H9 (cell line): ENCODE measurements around the gene PTPRC. TPM values are rescaled to one million over a fixed set of nuclear protein-coding genes. Genes with fewer than 3 reads are reported as not detected.

ENCODE experiments used
- DNase-seq: peaks from one replicate; pipeline ENCODE4 v3.0.0-alpha.2; 2017
- H2AFZ ChIP-seq: one replicate; pipeline ENCODE4 v1.6.1; 2013; ENCODE audit warnings: mild to moderate bottlenecking, low read length, control low read depth, moderate library complexity
- H2AK5ac ChIP-seq: 2 replicates; pipeline ENCODE4 v1.6.1; 2013; ENCODE audit warnings: low read length, control low read depth, mixed read lengths; ENCODE audit not compliant: insufficient read length
- H2BK120ac ChIP-seq: one replicate; pipeline ENCODE4 v1.6.1; 2013; ENCODE audit warnings: low read depth, mild to moderate bottlenecking, low read length, control low read depth, inconsistent platforms; ENCODE audit not compliant: poor library complexity, severe bottlenecking
- H2BK12ac ChIP-seq: 2 replicates; pipeline ENCODE4 v1.6.1; 2013; ENCODE audit warnings: low read length, control low read depth, mixed read lengths, low read depth; ENCODE audit not compliant: insufficient read length
- H2BK15ac ChIP-seq: 2 replicates; pipeline ENCODE4 v1.6.1; 2013; ENCODE audit warnings: low read depth, low read length, control low read depth
- H2BK20ac ChIP-seq: one replicate; pipeline ENCODE4 v1.6.1; 2013; ENCODE audit warnings: low read depth, mild to moderate bottlenecking, low read length, control low read depth, inconsistent platforms; ENCODE audit not compliant: poor library complexity, severe bottlenecking
- H2BK5ac ChIP-seq: 2 replicates; pipeline ENCODE4 v1.6.1; 2013; ENCODE audit warnings: low read length, control low read depth, mixed read lengths; ENCODE audit not compliant: insufficient read length
- H3K14ac ChIP-seq: 2 replicates; pipeline ENCODE4 v1.6.1; 2013; ENCODE audit warnings: low read length, control low read depth; ENCODE audit not compliant: insufficient read depth
- H3K18ac ChIP-seq: 2 replicates; pipeline ENCODE4 v1.6.1; 2013; ENCODE audit warnings: low read depth, mild to moderate bottlenecking, mixed read lengths, low read length, control low read depth; ENCODE audit not compliant: insufficient read length
- H3K23ac ChIP-seq: 2 replicates; pipeline ENCODE4 v1.6.1; 2013; ENCODE audit warnings: low read length, control low read depth, mixed read lengths, low read depth; ENCODE audit not compliant: insufficient read length
- H3K23me2 ChIP-seq: 2 replicates; pipeline ENCODE4 v1.6.1; 2013; ENCODE audit warnings: low read depth, mild to moderate bottlenecking, mixed read lengths, low read length, control low read depth; ENCODE audit not compliant: insufficient read length, poor library complexity, severe bottlenecking
- H3K27ac ChIP-seq: 2 replicates; pipeline ENCODE4 v1.5.1; 2013; ENCODE audit warnings: low read length, control low read depth, mixed read lengths, low read depth; ENCODE audit not compliant: insufficient read length
- H3K27me3 ChIP-seq: 2 replicates; pipeline ENCODE4 v1.6.1; 2013; ENCODE audit warnings: low read length, control low read depth, inconsistent platforms; ENCODE audit not compliant: insufficient read depth
- H3K4ac ChIP-seq: 2 replicates; pipeline ENCODE4 v1.6.1; 2013; ENCODE audit warnings: low read depth, mild to moderate bottlenecking, control low read depth, inconsistent platforms, low read length, moderate library complexity
- H3K4me1 ChIP-seq: 2 replicates; pipeline ENCODE4 v1.6.1; 2013; ENCODE audit warnings: low read length, control low read depth, inconsistent platforms; ENCODE audit not compliant: insufficient read depth
- H3K4me2 ChIP-seq: 2 replicates; pipeline ENCODE4 v1.6.1; 2013; ENCODE audit warnings: low read length, control low read depth, mixed read lengths; ENCODE audit not compliant: insufficient read length, insufficient read depth
- H3K56ac ChIP-seq: 2 replicates; pipeline ENCODE4 v1.6.1; 2013; ENCODE audit warnings: low read depth, mild to moderate bottlenecking, mixed read lengths, low read length, control low read depth; ENCODE audit not compliant: insufficient read length
- H3K79me1 ChIP-seq: 2 replicates; pipeline ENCODE4 v1.6.1; 2013; ENCODE audit warnings: low read depth, mild to moderate bottlenecking, moderate library complexity, low read length, control low read depth, inconsistent platforms; ENCODE audit not compliant: insufficient read depth, poor library complexity, severe bottlenecking
- H3K79me2 ChIP-seq: 2 replicates; pipeline ENCODE4 v1.6.1; 2013; ENCODE audit warnings: low read length, control low read depth, inconsistent platforms; ENCODE audit not compliant: insufficient read depth
- H3K9ac ChIP-seq: 2 replicates; pipeline ENCODE4 v1.6.1; 2013; ENCODE audit warnings: low read length, control low read depth, mixed read lengths; ENCODE audit not compliant: insufficient read length; ENCODE audit errors: extremely low read depth
- H3K9me3 ChIP-seq: one replicate; pipeline ENCODE4 v1.6.1; 2013; ENCODE audit warnings: low read depth, low read length, inconsistent platforms; ENCODE audit not compliant: control insufficient read depth
- H3T11ph ChIP-seq: one replicate; pipeline ENCODE4 v1.6.1; 2013; ENCODE audit warnings: mild to moderate bottlenecking, low read length, control low read depth, inconsistent platforms
- H4K20me1 ChIP-seq: one replicate; pipeline ENCODE4 v1.6.1; 2013; ENCODE audit not compliant: control insufficient read depth, insufficient read length, insufficient read depth
- H4K5ac ChIP-seq: 2 replicates; pipeline ENCODE4 v1.6.1; 2013; ENCODE audit warnings: low read depth, mild to moderate bottlenecking, mixed read lengths, low read length, control low read depth; ENCODE audit not compliant: insufficient read length
- H4K8ac ChIP-seq: replicated peaks from 2 replicates; pipeline ENCODE4 v1.6.1; 2013; ENCODE audit warnings: low read length, control low read depth, mixed read lengths, low read depth; ENCODE audit not compliant: insufficient read length
- H4K91ac ChIP-seq: 2 replicates; pipeline ENCODE4 v1.6.1; 2013; ENCODE audit warnings: low read depth, mild to moderate bottlenecking, moderate library complexity, mixed read lengths, low read length, control low read depth; ENCODE audit not compliant: insufficient read length
- H3K27ac Mint-ChIP-seq, 3 experiments: 2 replicates in 2 of 3; 3 replicates in 1 of 3; pipeline ENCODE4 v1.8.0; 2020 to 2021; ENCODE audit warnings: mixed read lengths in 3 of 3, mild to moderate bottlenecking in 1 of 3, moderate library complexity in 1 of 3
- H3K27me3 Mint-ChIP-seq: 2 replicates; pipeline ENCODE4 v1.8.0; 2021; ENCODE audit warnings: low read depth, mild to moderate bottlenecking, moderate library complexity, mixed read lengths
- H3K36me3 Mint-ChIP-seq, 3 experiments: 2 replicates in 2 of 3; 3 replicates in 1 of 3; pipeline ENCODE4 v1.8.0; 2020 to 2021; ENCODE audit warnings: low read depth in 3 of 3, mixed read lengths in 3 of 3; ENCODE audit not compliant: insufficient read depth in 1 of 3
- H3K4me1 Mint-ChIP-seq, 2 experiments: 2 replicates each; pipeline ENCODE4 v1.8.0; 2020; ENCODE audit warnings: mixed read lengths in 2 of 2
- H3K4me3 Mint-ChIP-seq, 2 experiments: 2 replicates in 1 of 2; 3 replicates in 1 of 2; pipeline ENCODE4 v1.8.0; 2020 to 2021; ENCODE audit warnings: mild to moderate bottlenecking in 2 of 2, mixed read lengths in 2 of 2, moderate library complexity in 1 of 2
- H3K9me3 Mint-ChIP-seq, 2 experiments: 2 replicates in 1 of 2; 3 replicates in 1 of 2; pipeline ENCODE4 v1.8.0; 2020; ENCODE audit warnings: mild to moderate bottlenecking in 2 of 2, mixed read lengths in 2 of 2, moderate library complexity in 1 of 2
- WGBS: extraction: QIAGEN DNeasy Blood & Tissue Kit; methylation state at CpG from one replicate; pipeline ENCODE4 v1.1.7; 2013; ENCODE audit warnings: missing lambda C conversion rate, low lambda C conversion rate, mixed read lengths; ENCODE audit not compliant: insufficient read length; ENCODE audit errors: extremely low coverage; 5-methylcytosine and 5-hydroxymethylcytosine counted together
- total RNA-seq: library from RNA; stranded (reverse); gene quantifications from 2 replicates; pipeline ENCODE4 v1.2.1, GENCODE V29; 2021
- TF ChIP-seq, protein P1 (sequence below): fragments of 200-600 bp; sonication (generic); conservative IDR thresholded peaks from 3 replicates; pipeline ENCODE4 v1.8.0; 2021; ENCODE audit warnings: antibody characterized with exemption, mild to moderate bottlenecking

The PTPRC gene
- total RNA-seq, 1 experiment from 2014 or later = not detected

DNA sequence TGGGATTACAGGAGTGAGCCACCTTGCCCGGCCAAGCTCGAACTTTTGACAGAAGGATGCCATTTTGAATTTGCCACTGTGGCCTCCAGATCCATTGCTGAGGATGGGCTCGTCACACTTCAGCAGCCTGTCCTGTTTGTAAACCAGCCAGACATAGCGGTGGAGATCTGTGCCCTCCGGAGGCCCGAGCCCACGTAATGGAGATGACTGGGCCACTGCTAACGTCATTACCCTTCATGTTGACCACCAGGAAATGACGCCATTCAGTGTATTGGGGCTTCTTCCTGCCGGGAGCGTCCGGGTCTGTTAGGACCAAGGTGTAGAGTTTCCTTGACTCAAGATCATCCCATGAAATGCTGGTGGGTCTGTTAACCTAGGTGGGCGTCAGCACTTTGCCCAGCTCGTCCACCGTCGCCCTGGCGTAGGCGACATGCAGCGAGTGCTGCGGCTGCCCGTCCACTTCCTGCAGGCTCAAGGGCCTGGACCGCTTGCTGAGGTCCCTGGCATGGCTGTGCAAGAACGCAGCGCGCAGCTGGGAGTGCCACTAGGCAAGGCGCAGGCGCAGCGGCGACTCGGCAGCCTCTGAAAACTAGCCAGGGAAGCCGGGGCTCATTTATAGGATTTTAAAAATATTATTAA, 40.8 kb downstream of the PTPRC start:
- Histone ChIP-seq H3K9me3 (no peaks in the 10 kb centered on the region), H3K9ac (no peak overlapping the region), H4K8ac (no peak overlapping the region), H2BK120ac (no peak overlapping the region), H3K23me2 (no peaks in the 10 kb centered on the region), H2BK20ac (no peak overlapping the region), H3K4ac (no peak overlapping the region), H3K27ac (no peak overlapping the region), H4K20me1 (no peaks in the 10 kb centered on the region), H2BK15ac (no peak overlapping the region), H3K27me3 (no peaks in the 10 kb centered on the region), H2AFZ (no peak overlapping the region), H3K56ac (no peak overlapping the region), H3K79me1 (no peaks in the 10 kb centered on the region), H3K4me2 (no peak overlapping the region), H4K5ac (no peak overlapping the region), H2AK5ac (no peak overlapping the region), H3K23ac (no peak overlapping the region), H2BK5ac (no peak overlapping the region), H3K4me1 (no peaks in the 10 kb centered on the region), H3T11ph (no peak overlapping the region), H4K91ac (no peak overlapping the region), H3K18ac (no peak overlapping the region), H3K79me2 (no peaks in the 10 kb centered on the region), H3K14ac (no peak overlapping the region), H2BK12ac (no peak overlapping the region)
- no peaks in the 10 kb centered on the region for H3K36me3 Mint-ChIP-seq
- no peaks in the 10 kb centered on the region for H3K9me3 Mint-ChIP-seq
- H3K27me3 Mint-ChIP-seq = no peaks in the 10 kb centered on the region
- peaks cover 13 to 16% of the 10 kb centered on the region in 2 experiments for H3K4me1 Mint-ChIP-seq
- DNase-seq = no peak
- H3K27ac Mint-ChIP-seq = no peak overlapping the region; a peak in 1 of 7 replicates
- no peak overlapping the region; a peak in 1 of 5 replicates for H3K4me3 Mint-ChIP-seq
- no CpG with 5 or more reads among the region's 31 CpGs for WGBS
- TF ChIP-seq, protein P1, sequence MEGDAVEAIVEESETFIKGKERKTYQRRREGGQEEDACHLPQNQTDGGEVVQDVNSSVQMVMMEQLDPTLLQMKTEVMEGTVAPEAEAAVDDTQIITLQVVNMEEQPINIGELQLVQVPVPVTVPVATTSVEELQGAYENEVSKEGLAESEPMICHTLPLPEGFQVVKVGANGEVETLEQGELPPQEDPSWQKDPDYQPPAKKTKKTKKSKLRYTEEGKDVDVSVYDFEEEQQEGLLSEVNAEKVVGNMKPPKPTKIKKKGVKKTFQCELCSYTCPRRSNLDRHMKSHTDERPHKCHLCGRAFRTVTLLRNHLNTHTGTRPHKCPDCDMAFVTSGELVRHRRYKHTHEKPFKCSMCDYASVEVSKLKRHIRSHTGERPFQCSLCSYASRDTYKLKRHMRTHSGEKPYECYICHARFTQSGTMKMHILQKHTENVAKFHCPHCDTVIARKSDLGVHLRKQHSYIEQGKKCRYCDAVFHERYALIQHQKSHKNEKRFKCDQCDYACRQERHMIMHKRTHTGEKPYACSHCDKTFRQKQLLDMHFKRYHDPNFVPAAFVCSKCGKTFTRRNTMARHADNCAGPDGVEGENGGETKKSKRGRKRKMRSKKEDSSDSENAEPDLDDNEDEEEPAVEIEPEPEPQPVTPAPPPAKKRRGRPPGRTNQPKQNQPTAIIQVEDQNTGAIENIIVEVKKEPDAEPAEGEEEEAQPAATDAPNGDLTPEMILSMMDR = no peak
